Keratinocyte (primary cell): Measurements from ENCODE around the gene CACHD1.

ENCODE experiments used
- CTCF ChIP-seq, 3 experiments: IDR thresholded peaks in 1 of 3; conservative IDR thresholded peaks in 1 of 3; optimal IDR thresholded peaks in 1 of 3; 2 replicates in 2 of 3; 3 replicates in 1 of 3; pipeline versions ENCODE3 to v1.5.1; 2011; ENCODE audit warnings: low read length in 3 of 3, mild to moderate bottlenecking in 3 of 3, moderate library complexity in 2 of 3, control low read depth in 1 of 3, inconsistent platforms in 1 of 3; ENCODE audit not compliant: insufficient read depth in 2 of 3; ENCODE audit errors: extremely low read depth in 1 of 3
- EZH2 ChIP-seq: IDR thresholded peaks from one replicate; pipeline ENCODE4 v1.6.1; 2012; ENCODE audit warnings: inconsistent platforms, mild to moderate bottlenecking, low read length, moderate library complexity

GRCh38 chr1:64594446-64594845 is 124.5 kb downstream of the CACHD1 start:
- no peak for TF ChIP-seq CTCF (optimal IDR thresholded peaks at IDR 0.05 in 1 of 3, IDR thresholded peaks at IDR 0.05 in 1 of 3, conservative IDR thresholded peaks at IDR 0.05 in 1 of 3; ENCODE audit: extremely low read depth in 1 of 3, insufficient read depth in 2 of 3, low read length in 3 of 3)
- TF ChIP-seq EZH2: no peak
